AG09309 (cell line): ENCODE results near the gene SGPL1.

Source experiments
- DNase-seq: peaks from one replicate; pipeline ENCODE4 v3.0.0-alpha.2; 2010; ENCODE audit warnings: low read depth
- H3K4me3 ChIP-seq: 2 replicates; pipeline ENCODE4 v1.5.1; 2011; ENCODE audit warnings: mild to moderate bottlenecking, low read depth, low read length, moderate library complexity; ENCODE audit not compliant: control insufficient read depth
- CTCF ChIP-seq: IDR thresholded peaks from 2 replicates; pipeline ENCODE4 v1.5.1; 2011; ENCODE audit warnings: mild to moderate bottlenecking, low read depth, low read length, inconsistent platforms; ENCODE audit not compliant: insufficient read depth, control insufficient read depth; ENCODE audit errors: missing control alignments

SGPL1 gene

GRCh38 chr10:70838270-70838805, 22.6 kb downstream of the SGPL1 start:
- no peak for TF ChIP-seq CTCF
- H3K4me3 ChIP-seq, result no peak overlapping the region
- DNase-seq, result no peak

- no peak for TF ChIP-seq CTCF
- DNase-seq, result no peak
- H3K4me3 ChIP-seq, result no peak overlapping the region
Measured at GRCh38 chr10:70840836-70841235, 25.1 kb downstream of the SGPL1 start.

GRCh38 chr10:70843333-70843732, 27.6 kb downstream of the SGPL1 start:
- H3K4me3 ChIP-seq, result no peak overlapping the region
- TF ChIP-seq CTCF, result no peak
- no peak for DNase-seq

- TF ChIP-seq CTCF, result no peak
- no peak for DNase-seq
- no peak overlapping the region for H3K4me3 ChIP-seq
Measured at GRCh38 chr10:70843776-70844489, 28.2 kb downstream of the SGPL1 start.

- no peak for DNase-seq
- no peak for TF ChIP-seq CTCF
- no peak overlapping the region for H3K4me3 ChIP-seq
Measured at GRCh38 chr10:70845256-70845655, 29.5 kb downstream of the SGPL1 start.

- TF ChIP-seq CTCF, result no peak
- no peak overlapping the region for H3K4me3 ChIP-seq
- no peak for DNase-seq
Measured at GRCh38 chr10:70845816-70846215, 30.1 kb downstream of the SGPL1 start.

GRCh38 chr10:70846795-70847194, 31.0 kb downstream of the SGPL1 start:
- no peak overlapping the region for H3K4me3 ChIP-seq
- DNase-seq, result no peak
- no peak for TF ChIP-seq CTCF
